H1 (cell line): ENCODE data around the gene MTARC1. TPM values are rescaled to one million over a fixed set of nuclear protein-coding genes. Genes with fewer than 3 reads are reported as not detected.

Source experiments
- CBX5 ChIP-seq: fragments of 300-800, 300-1000 bp; sonication (generic); IDR thresholded peaks from 2 replicates; pipeline ENCODE4 v1.7.1; 2016; ENCODE audit warnings: antibody characterized with exemption, low read length, low read depth
- CHD7 ChIP-seq: fragments of 300-600 bp; sonication (generic); IDR thresholded peaks from 2 replicates; pipeline ENCODE4 v1.7.1; 2012; ENCODE audit warnings: low read length, moderate library complexity, mild to moderate bottlenecking, inconsistent platforms; ENCODE audit not compliant: insufficient replicate concordance
- FOSL1 ChIP-seq: IDR thresholded peaks from 2 replicates; pipeline ENCODE4 v1.6.1; 2011; ENCODE audit warnings: mild to moderate bottlenecking, low read depth, low read length, moderate library complexity; ENCODE audit not compliant: insufficient read depth
- SRF ChIP-seq: IDR thresholded peaks from 2 replicates; pipeline ENCODE4 v1.6.1; 2011; ENCODE audit warnings: mild to moderate bottlenecking, low read depth, low read length, moderate library complexity
- polyA plus RNA-seq, 7 experiments: library from polyadenylated mRNA; depleted of rRNA in 3 of 7; stranded (reverse) in 5 of 7; unstranded in 2 of 7; fragments of >200 nt in 5 of 7; fragments of 200-250 nt in 2 of 7; gene quantifications; 1 replicate in 5 of 7; 2 replicates in 1 of 7; 4 replicates in 1 of 7; pipeline versions ENCODE4 v1.2.1 to v1.2.3, GENCODE V29; 2011 to 2013; ENCODE audit warnings: missing spikeins in 2 of 7, mixed read lengths in 2 of 7
- total RNA-seq: library from RNA; stranded (reverse); fragmentation: NEBNext Ultra II Directional; extraction: Animal tissue kit (Norgen Biotek cat#: 25700); gene quantifications from 2 replicates; pipeline ENCODE4 v1.2.1, GENCODE V29; 2021

Gene MTARC1
- total and polyA plus RNA-seq, 2 of the 8 experiments (the other 6 are each of a cell fraction or from before 2014, with no cell fraction given): 17.2 to 46.2 TPM

DNA sequence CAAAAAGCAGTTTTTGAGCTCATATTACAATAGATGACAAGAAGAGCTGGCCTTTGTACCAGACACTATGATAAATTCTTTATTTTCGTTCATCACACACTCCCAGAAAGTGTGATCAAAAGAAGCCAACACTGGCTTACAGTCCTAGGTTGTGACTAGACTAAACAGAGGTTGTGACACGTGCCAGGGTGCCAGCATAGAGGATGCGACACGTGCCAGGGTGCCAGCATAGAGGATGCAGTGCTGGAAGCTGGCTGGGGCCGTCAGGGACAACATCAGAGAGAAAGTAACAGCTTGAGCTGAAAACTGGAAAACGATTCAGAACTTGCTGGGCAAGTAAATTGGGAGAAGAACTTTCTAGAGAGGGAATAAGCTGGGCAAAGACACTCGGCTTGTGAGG is 2.2 kb downstream of the MTARC1 start (continued):
- TF ChIP-seq CHD7: no peak
- TF ChIP-seq CBX5: no peak
- TF ChIP-seq SRF: no peak
- TF ChIP-seq FOSL1: no peak
